ENCODE results near the gene CLEC2D.

DNA sequence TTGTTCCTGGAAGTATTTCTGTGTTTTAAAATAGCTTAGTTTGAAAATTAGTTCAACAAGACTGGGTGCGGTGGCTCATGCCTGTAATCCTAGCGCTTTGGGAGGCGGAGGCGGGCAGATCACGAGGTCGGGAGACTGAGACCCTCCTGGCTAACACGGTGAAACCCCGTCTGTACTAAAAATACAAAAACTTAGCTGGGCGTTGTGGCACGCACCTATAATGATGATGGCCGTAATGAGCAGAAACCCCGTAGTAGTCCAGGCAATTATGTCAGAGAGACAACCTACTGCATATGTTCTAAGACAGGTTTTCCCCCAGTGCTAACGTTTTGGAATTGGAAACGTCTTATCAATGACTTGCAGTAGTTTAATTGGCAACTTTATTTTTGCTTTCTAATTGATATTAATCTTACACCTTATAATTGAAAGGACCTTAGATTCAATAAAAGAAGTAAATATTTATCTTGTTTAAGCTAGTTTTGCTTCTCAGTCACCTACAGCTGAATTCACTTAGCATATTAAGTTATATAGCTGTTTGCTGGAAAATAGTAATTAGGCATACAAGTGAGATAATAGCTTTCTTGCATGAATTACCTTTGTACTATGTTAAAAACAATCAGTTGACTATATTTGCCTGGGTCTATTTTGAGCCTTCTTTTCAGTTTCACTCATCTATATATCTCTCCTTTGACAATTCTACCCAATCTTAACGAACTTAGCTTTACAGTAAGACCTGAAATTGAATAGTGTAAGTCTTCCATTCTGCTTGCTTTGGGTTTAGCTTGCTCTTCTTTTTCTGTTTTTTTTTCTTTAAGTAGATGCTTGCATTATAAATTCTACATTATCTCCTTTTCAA, 47.8 kb downstream of the CLEC2D start:
- TF ChIP-seq, protein P1, sequence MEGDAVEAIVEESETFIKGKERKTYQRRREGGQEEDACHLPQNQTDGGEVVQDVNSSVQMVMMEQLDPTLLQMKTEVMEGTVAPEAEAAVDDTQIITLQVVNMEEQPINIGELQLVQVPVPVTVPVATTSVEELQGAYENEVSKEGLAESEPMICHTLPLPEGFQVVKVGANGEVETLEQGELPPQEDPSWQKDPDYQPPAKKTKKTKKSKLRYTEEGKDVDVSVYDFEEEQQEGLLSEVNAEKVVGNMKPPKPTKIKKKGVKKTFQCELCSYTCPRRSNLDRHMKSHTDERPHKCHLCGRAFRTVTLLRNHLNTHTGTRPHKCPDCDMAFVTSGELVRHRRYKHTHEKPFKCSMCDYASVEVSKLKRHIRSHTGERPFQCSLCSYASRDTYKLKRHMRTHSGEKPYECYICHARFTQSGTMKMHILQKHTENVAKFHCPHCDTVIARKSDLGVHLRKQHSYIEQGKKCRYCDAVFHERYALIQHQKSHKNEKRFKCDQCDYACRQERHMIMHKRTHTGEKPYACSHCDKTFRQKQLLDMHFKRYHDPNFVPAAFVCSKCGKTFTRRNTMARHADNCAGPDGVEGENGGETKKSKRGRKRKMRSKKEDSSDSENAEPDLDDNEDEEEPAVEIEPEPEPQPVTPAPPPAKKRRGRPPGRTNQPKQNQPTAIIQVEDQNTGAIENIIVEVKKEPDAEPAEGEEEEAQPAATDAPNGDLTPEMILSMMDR (conservative IDR thresholded peaks at IDR 0.05; ENCODE audit: low read depth, low read length), result no peak
- TF ChIP-seq EZH2 (IDR thresholded peaks at IDR 0.05; ENCODE audit: low read length, unreplicated experiment), result no peak
- TF ChIP-seq EZH2phosphoT487 (IDR thresholded peaks at IDR 0.05; ENCODE audit: borderline replicate concordance, low read length), result no peak
